ENCODE data around the gene RHPN2. TPM values are rescaled to one million over a fixed set of nuclear protein-coding genes. Genes with fewer than 3 reads are reported as not detected.
"Not testable (repeated sequence)": the region's sequence is repeated elsewhere in the genome, so short reads cannot be mapped to it uniquely, and the experiment has no call there.

The RHPN2 gene
- polyA plus RNA-seq, 1 experiment: 4.8 TPM

DNA sequence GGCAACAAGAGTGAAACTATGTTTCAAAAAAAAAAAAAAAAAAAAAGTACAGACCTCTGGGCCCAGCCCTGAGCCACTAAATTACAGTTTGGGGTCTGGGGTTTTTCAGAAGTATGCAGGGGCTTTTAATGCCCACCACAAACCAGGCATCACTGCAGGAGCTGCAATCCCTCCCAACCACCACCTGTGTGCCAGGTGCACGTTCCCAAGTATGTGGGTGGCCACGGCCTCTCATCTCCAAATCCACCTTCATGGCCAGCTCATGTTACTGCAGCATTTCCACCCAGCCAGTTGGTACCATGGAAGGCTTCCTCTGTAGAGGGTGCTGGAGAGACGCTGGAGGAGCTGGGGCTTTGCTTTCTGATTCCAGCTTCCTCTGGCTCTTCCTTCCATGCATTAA, 119.4 kb downstream of the RHPN2 start:
- POLR2A ChIA-PET: interaction anchor here (0.6 kb wide), 1 partner anchor 69 kb away, joined by 7 read pairs; no protein-coding TSS in a partner anchor
- H3K27me3 ChIP-seq (ENCODE audit: control insufficient read depth, insufficient read depth, low read length): no peaks in the 10 kb centered on the region
- CTCF ChIA-PET: no interaction called here
- no peaks in the 10 kb centered on the region for H3K9me3 ChIP-seq (ENCODE audit: control insufficient read depth, insufficient read depth, low read length)
- no peak overlapping the region for H3K4me3 ChIP-seq (ENCODE audit: low read depth, low read length)
- no peak overlapping the region for H3K27ac ChIP-seq (ENCODE audit: low read depth, low read length)
- TF ChIP-seq, protein P1, sequence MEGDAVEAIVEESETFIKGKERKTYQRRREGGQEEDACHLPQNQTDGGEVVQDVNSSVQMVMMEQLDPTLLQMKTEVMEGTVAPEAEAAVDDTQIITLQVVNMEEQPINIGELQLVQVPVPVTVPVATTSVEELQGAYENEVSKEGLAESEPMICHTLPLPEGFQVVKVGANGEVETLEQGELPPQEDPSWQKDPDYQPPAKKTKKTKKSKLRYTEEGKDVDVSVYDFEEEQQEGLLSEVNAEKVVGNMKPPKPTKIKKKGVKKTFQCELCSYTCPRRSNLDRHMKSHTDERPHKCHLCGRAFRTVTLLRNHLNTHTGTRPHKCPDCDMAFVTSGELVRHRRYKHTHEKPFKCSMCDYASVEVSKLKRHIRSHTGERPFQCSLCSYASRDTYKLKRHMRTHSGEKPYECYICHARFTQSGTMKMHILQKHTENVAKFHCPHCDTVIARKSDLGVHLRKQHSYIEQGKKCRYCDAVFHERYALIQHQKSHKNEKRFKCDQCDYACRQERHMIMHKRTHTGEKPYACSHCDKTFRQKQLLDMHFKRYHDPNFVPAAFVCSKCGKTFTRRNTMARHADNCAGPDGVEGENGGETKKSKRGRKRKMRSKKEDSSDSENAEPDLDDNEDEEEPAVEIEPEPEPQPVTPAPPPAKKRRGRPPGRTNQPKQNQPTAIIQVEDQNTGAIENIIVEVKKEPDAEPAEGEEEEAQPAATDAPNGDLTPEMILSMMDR (IDR thresholded peaks at IDR 0.05; ENCODE audit: low read depth, low read length): no peak
- DNase-seq (ENCODE audit: low read depth, low spot score): no peak

DNA sequence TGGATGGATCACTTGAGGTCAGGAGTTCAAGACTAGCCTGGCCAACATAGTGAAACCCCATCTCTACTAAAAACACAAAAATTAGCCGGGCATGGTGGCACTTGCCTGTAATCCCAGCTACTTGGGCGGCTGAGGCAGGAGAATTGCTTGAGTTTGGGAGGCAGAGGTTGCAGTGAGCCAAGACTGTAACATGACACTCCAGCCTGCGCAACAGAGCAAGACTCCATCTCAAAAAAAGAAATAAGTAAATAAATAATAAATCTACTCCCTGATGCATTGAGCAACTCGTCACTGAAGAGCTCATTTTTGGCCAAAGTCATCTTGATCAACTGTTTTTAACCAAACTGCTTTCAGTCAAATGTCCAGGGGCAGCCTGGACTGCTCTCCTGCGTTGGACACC, 123.4 kb downstream of the RHPN2 start:
- not testable (repeated sequence) for H3K9me3 ChIP-seq (ENCODE audit: control insufficient read depth, insufficient read depth, low read length); H3K27me3 ChIP-seq (ENCODE audit: control insufficient read depth, insufficient read depth, low read length); H3K4me3 ChIP-seq (ENCODE audit: low read depth, low read length); DNase-seq (ENCODE audit: low read depth, low spot score)
- ChIA-PET POLR2A (interaction anchor here (0.6 to 1.0 kb wide), 2 partner anchors 30 to 110 kb away, joined by 3 to 4 read pairs; no protein-coding TSS in a partner anchor), CTCF (interaction anchor here (1.2 kb wide), 1 partner anchor 35 kb away, joined by 4 read pairs; no protein-coding TSS in a partner anchor)
- H3K27ac ChIP-seq (ENCODE audit: low read depth, low read length): peak overlapping the region; percentile 21

DNA sequence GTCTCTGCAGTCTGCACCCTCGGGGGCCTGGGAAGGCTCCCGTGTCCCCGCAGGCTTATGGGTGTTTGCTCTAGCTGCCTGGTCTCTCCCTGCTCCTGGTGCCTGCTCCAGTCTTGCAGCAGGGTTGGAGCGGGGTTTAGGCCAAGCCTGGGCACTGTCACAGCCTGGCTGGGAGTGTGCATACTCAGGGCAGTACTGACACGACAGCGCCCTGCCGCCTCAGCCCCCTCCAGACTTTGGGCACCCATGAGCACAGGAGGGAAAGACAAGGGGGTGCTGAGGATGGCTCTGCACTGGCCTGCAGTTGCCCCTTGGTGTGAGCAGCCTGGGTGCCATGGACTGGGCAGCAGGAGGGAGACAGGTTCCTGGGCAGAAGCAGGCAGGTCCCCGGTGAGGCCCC, 128.6 kb downstream of the RHPN2 start:
- H3K9me3 ChIP-seq (ENCODE audit: control insufficient read depth, insufficient read depth, low read length): no peaks in the 10 kb centered on the region
- no peaks in the 10 kb centered on the region for H3K27me3 ChIP-seq (ENCODE audit: control insufficient read depth, insufficient read depth, low read length)
- no peak overlapping the region for H3K4me3 ChIP-seq (ENCODE audit: low read depth, low read length)
- no peak overlapping the region for H3K27ac ChIP-seq (ENCODE audit: low read depth, low read length)
- DNase-seq (ENCODE audit: low read depth, low spot score): no peak
- TF ChIP-seq, protein P1 (IDR thresholded peaks at IDR 0.05; ENCODE audit: low read depth, low read length): no peak
- CTCF ChIA-PET: no interaction called here
- POLR2A ChIA-PET: no interaction called here

DNA sequence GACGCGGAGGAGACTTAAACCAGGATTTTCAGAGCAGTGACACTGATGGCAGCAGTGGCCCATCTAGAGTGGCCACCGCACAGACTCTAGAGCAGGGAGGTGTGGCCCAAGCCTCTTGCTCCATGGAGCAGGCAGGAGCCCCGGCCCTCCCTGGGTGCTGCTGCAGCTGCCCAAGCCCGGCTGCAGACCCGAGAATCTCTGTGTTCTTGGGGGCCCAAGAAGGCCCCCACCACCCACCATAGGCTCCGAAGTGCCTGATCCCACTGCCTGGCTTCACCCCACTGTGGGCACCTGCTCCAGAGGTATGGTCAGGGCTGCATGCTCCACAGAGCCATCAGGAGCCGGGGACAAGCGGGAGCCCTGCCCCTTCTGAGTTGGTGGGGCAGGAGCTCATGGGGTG, 129.1 kb downstream of the RHPN2 start:
- Histone ChIP-seq H3K27ac (ENCODE audit: low read depth, low read length) (no peak overlapping the region), H3K9me3 (ENCODE audit: control insufficient read depth, insufficient read depth, low read length) (no peaks in the 10 kb centered on the region), H3K27me3 (ENCODE audit: control insufficient read depth, insufficient read depth, low read length) (no peaks in the 10 kb centered on the region), H3K4me3 (ENCODE audit: low read depth, low read length) (no peak overlapping the region)
- CTCF ChIA-PET: no interaction called here
- TF ChIP-seq, protein P1 (IDR thresholded peaks at IDR 0.05; ENCODE audit: low read depth, low read length): no peak
- no peak for DNase-seq (ENCODE audit: low read depth, low spot score)
- POLR2A ChIA-PET: no interaction called here

DNA sequence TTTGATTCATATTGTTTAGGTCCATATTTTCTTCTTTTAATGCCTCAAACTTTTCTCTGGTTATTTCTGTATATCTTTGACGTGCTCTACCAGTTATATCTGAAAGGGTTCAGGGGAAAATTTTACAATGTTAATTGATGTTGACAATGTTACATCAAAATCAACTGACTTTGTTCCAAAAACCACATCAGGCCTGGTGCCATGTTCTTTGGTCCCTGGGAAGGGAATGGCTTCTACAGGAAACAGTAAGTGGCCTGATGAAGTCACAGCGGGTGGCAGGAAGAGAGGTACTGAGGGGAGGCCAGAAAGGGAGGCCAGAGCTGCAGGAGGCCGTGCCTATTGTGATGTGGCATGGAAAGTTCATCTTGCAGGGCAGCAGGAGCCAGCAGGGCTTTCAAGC, 131.1 kb downstream of the RHPN2 start:
- no peak overlapping the region for H3K27ac ChIP-seq (ENCODE audit: low read depth, low read length)
- CTCF ChIA-PET: no interaction called here
- POLR2A ChIA-PET: no interaction called here
- no peak overlapping the region for H3K4me3 ChIP-seq (ENCODE audit: low read depth, low read length)
- DNase-seq (ENCODE audit: low read depth, low spot score): no peak
- TF ChIP-seq, protein P1 (IDR thresholded peaks at IDR 0.05; ENCODE audit: low read depth, low read length): no peak
- no peaks in the 10 kb centered on the region for H3K27me3 ChIP-seq (ENCODE audit: control insufficient read depth, insufficient read depth, low read length)
- H3K9me3 ChIP-seq (ENCODE audit: control insufficient read depth, insufficient read depth, low read length): no peaks in the 10 kb centered on the region

DNA sequence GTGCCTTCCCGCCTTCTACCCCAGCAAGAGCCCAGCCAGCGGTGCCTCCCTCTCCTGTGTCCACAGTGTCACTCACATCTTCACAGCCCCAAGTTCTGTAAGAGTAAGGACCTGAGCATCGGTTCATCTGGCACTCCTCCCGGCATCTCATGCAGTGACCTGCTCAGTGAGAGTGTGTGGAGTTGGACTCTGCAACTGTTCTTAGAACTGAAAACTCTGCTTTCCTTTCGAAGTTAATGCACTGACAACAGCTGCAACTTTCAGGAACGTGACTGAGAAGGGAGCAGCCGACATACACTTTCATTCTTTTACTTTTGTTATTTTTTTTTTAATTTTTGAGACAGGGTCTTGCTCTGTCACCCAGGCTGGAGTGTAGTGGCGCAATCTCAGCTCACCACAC, 134.1 kb downstream of the RHPN2 start:
- TF ChIP-seq, protein P1 (IDR thresholded peaks at IDR 0.05; ENCODE audit: low read depth, low read length): no peak
- CTCF ChIA-PET: no interaction called here
- Histone ChIP-seq H3K27me3 (ENCODE audit: control insufficient read depth, insufficient read depth, low read length) (no peaks in the 10 kb centered on the region), H3K9me3 (ENCODE audit: control insufficient read depth, insufficient read depth, low read length) (peaks cover 3% of the 10 kb centered on the region; the same call in 1 of the 2 replicates), H3K27ac (ENCODE audit: low read depth, low read length) (no peak overlapping the region), H3K4me3 (ENCODE audit: low read depth, low read length) (no peak overlapping the region)
- no peak for DNase-seq (ENCODE audit: low read depth, low spot score)
- POLR2A ChIA-PET: no interaction called here

Measured in AG04450 (cell line).